IMR-90 (cell line): ENCODE measurements around the gene MAST3. TPM values are rescaled to one million over a fixed set of nuclear protein-coding genes. Genes with fewer than 3 reads are reported as not detected.

Experiments used
- ATAC-seq: fragments of 200-7000 bp; cut with Tn5 transposase; 2 replicates; pipeline ENCODE4 v1.9.1; 2020; ENCODE audit warnings: low read depth, mild to moderate bottlenecking, moderate library complexity
- BruUV-seq: library from RNA; stranded (reverse); fragments of 400-500 nt; replicated peaks from 2 replicates; lab custom pipeline; 2021; lab: Mats Ljungman, UMichigan
- CTCF ChIA-PET: fragments of 300-600 bp; formaldehyde crosslinking; extraction: SDS; loops from one replicate; lab custom pipeline; 2021; ENCODE audit warnings: antibody characterized with exemption; lab: Yijun Ruan, JAX
- POLR2A ChIA-PET: fragments of 300-600 bp; sonication (Branson Sonifier 250); formaldehyde crosslinking; loops from one replicate; lab custom pipeline; 2022; ENCODE audit warnings: antibody characterized with exemption; ENCODE audit not compliant: unreplicated experiment; lab: Charles Lee
- DNase-seq: peaks from one replicate; pipeline ENCODE4 v3.0.0; 2013
- H2AFZ ChIP-seq: replicated peaks from 2 replicates; pipeline ENCODE3; 2013; ENCODE audit warnings: low read length, mild to moderate bottlenecking; ENCODE audit not compliant: poor library complexity
- H2AK5ac ChIP-seq: 2 replicates; pipeline ENCODE4 v1.6.1; 2013; ENCODE audit warnings: low read depth, low read length, inconsistent platforms
- H2AK9ac ChIP-seq: replicated peaks from 2 replicates; pipeline ENCODE3; 2013; ENCODE audit warnings: mild to moderate bottlenecking, low read depth, low read length, moderate library complexity; ENCODE audit not compliant: poor library complexity
- H2BK120ac ChIP-seq: 2 replicates; pipeline ENCODE4 v1.6.1; 2013; ENCODE audit warnings: low read depth, low read length, inconsistent platforms
- H2BK15ac ChIP-seq: 3 replicates; pipeline ENCODE4 v1.6.1; 2013; ENCODE audit warnings: low read depth, low read length, inconsistent platforms
- H2BK20ac ChIP-seq: 2 replicates; pipeline ENCODE4 v1.6.1; 2013; ENCODE audit warnings: low read depth, mild to moderate bottlenecking, inconsistent platforms, low read length, moderate library complexity
- H2BK5ac ChIP-seq: 2 replicates; pipeline ENCODE4 v1.6.1; 2013; ENCODE audit warnings: mild to moderate bottlenecking, low read depth, low read length, inconsistent platforms; ENCODE audit not compliant: poor library complexity, severe bottlenecking
- H3K14ac ChIP-seq: replicated peaks from 2 replicates; pipeline ENCODE4 v1.6.1; 2013; ENCODE audit warnings: low read depth, low read length, inconsistent platforms
- H3K18ac ChIP-seq: 2 replicates; pipeline ENCODE4 v1.6.1; 2013; ENCODE audit warnings: low read depth, low read length, control low read depth
- H3K23ac ChIP-seq: 2 replicates; pipeline ENCODE4 v1.6.1; 2013; ENCODE audit warnings: low read depth, low read length, inconsistent platforms
- H3K27ac ChIP-seq: 2 replicates; pipeline ENCODE4 v1.5.1; 2013; ENCODE audit warnings: mild to moderate bottlenecking, control low read depth, low read length; ENCODE audit not compliant: insufficient read depth
- H3K27me3 ChIP-seq: 2 replicates; pipeline ENCODE4 v1.6.1; 2013; ENCODE audit warnings: low read length; ENCODE audit not compliant: control insufficient read depth, insufficient read depth
- H3K36me3 ChIP-seq: 2 replicates; pipeline ENCODE4 v1.6.1; 2013; ENCODE audit warnings: low read length, mixed read lengths; ENCODE audit not compliant: control insufficient read depth, insufficient read depth
- H3K4ac ChIP-seq: 2 replicates; pipeline ENCODE4 v1.6.1; 2013; ENCODE audit warnings: low read depth, low read length, inconsistent platforms
- H3K4me1 ChIP-seq: 2 replicates; pipeline ENCODE4 v1.6.1; 2013; ENCODE audit warnings: low read length, mixed read lengths; ENCODE audit not compliant: control insufficient read depth, insufficient read depth
- H3K4me2 ChIP-seq: 2 replicates; pipeline ENCODE4 v1.6.1; 2013; ENCODE audit warnings: low read depth, mild to moderate bottlenecking, control low read depth, low read length, moderate library complexity
- H3K4me3 ChIP-seq: 2 replicates; pipeline ENCODE4 v1.5.1; 2013; ENCODE audit warnings: low read depth, mild to moderate bottlenecking, control low read depth, low read length, moderate library complexity; ENCODE audit not compliant: insufficient read depth
- H3K56ac ChIP-seq: 2 replicates; pipeline ENCODE4 v1.6.1; 2013; ENCODE audit warnings: low read length, inconsistent platforms; ENCODE audit not compliant: insufficient read depth; ENCODE audit errors: extremely low read depth
- H3K79me1 ChIP-seq, 2 experiments: 2 replicates each; pipeline ENCODE4 v1.6.1; 2013; ENCODE audit warnings: low read length in 2 of 2, inconsistent platforms in 1 of 2, low read depth in 1 of 2
- H3K9ac ChIP-seq: 2 replicates; pipeline ENCODE4 v1.6.1; 2013; ENCODE audit warnings: low read depth, low read length, control low read depth
- H3K9me1 ChIP-seq: 2 replicates; pipeline ENCODE4 v1.6.1; 2013; ENCODE audit warnings: low read length, inconsistent platforms; ENCODE audit not compliant: insufficient read depth
- H3K9me3 ChIP-seq: 2 replicates; pipeline ENCODE4 v1.6.1; 2013; ENCODE audit warnings: low read length; ENCODE audit not compliant: control insufficient read depth, insufficient read depth
- H4K20me1 ChIP-seq: 2 replicates; pipeline ENCODE4 v1.6.1; 2013; ENCODE audit warnings: low read length, inconsistent platforms; ENCODE audit not compliant: insufficient read depth
- H4K5ac ChIP-seq: 2 replicates; pipeline ENCODE4 v1.6.1; 2013; ENCODE audit warnings: mild to moderate bottlenecking, low read depth, low read length, control low read depth
- H4K8ac ChIP-seq, 2 experiments: 2 replicates each; pipeline ENCODE4 v1.6.1; 2013; ENCODE audit warnings: low read depth in 2 of 2, low read length in 2 of 2, control low read depth in 1 of 2, inconsistent platforms in 1 of 2
- H4K91ac ChIP-seq: 2 replicates; pipeline ENCODE4 v1.6.1; 2013; ENCODE audit warnings: low read depth, low read length, inconsistent platforms; ENCODE audit not compliant: insufficient read depth
- CEBPB ChIP-seq: IDR thresholded peaks from 2 replicates; pipeline ENCODE4 v1.6.1; 2012; ENCODE audit warnings: low read depth, low read length, improper control_type of control experiment
- CHD1 ChIP-seq: IDR thresholded peaks from 2 replicates; pipeline ENCODE4 v1.6.1; 2012; ENCODE audit warnings: low read depth, low read length, improper control_type of control experiment
- FOS ChIP-seq: fragments of 150-350 bp; IDR thresholded peaks from 2 replicates; pipeline ENCODE4 v1.6.1; 2016; ENCODE audit warnings: low read depth, low read length
- POLR2A ChIP-seq: IDR thresholded peaks from 2 replicates; pipeline ENCODE4 v1.6.1; 2012; ENCODE audit warnings: mild to moderate bottlenecking, low read depth, low read length
- RAD21 ChIP-seq: IDR thresholded peaks from 2 replicates; pipeline ENCODE4 v1.6.1; 2012; ENCODE audit warnings: low read length, improper control_type of control experiment
- RCOR1 ChIP-seq: IDR thresholded peaks from 2 replicates; pipeline ENCODE4 v1.6.1; 2012; ENCODE audit warnings: mild to moderate bottlenecking, low read length, improper control_type of control experiment; ENCODE audit not compliant: insufficient replicate concordance
- SMC3 ChIP-seq: fragments of 150-350 bp; IDR thresholded peaks from 2 replicates; pipeline ENCODE4 v1.6.1; 2016; ENCODE audit warnings: low read depth, mild to moderate bottlenecking, antibody characterized with exemption, low read length, moderate library complexity
- WGBS, 2 experiments: methylation state at CpG; one replicate each; pipeline versions ENCODE4 v1.1.5 to v1.1.7; 2013; ENCODE audit warnings: missing lambda C conversion rate in 2 of 2; ENCODE audit not compliant: insufficient read length in 1 of 2; ENCODE audit errors: extremely low coverage in 2 of 2; 5-methylcytosine and 5-hydroxymethylcytosine counted together
- dilution Hi-C: fragments of 300-500 bp; cut with HindIII; formaldehyde crosslinking; loops from one replicate; pipeline ENCODE4 v1.14.3; 2018; ENCODE audit warnings: low sequenced_read_pairs; ENCODE audit not compliant: unreplicated experiment
- in situ Hi-C: fragments of 300-500 bp; cut with MboI; formaldehyde crosslinking; loops from 3 replicates; pipeline ENCODE4 v1.14.3; 2019; ENCODE audit warnings: low sequenced_read_pairs, inconsistent platforms, mixed read lengths
- intact Hi-C: fragments of 100-400 bp; cut with micrococcal nuclease; formaldehyde crosslinking; loops from 2 replicates; pipeline ENCODE4 v1.10.0; 2022
- polyA plus RNA-seq, 3 experiments: library from polyadenylated mRNA; depleted of rRNA; stranded (reverse); fragments of >200 nt; gene quantifications; 2 replicates each; pipeline ENCODE4 v1.2.3, GENCODE V29; 2012; ENCODE audit warnings: low replicate concordance in 1 of 3
- total RNA-seq: library from RNA; depleted of rRNA; stranded (reverse); fragments of >200 nt; gene quantifications from 2 replicates; pipeline ENCODE4 v1.2.3, GENCODE V29; 2012
- TF ChIP-seq, protein P1 (sequence below): fragments of 150-350 bp; IDR thresholded peaks from 2 replicates; pipeline ENCODE4 v1.6.1; 2017; ENCODE audit warnings: mild to moderate bottlenecking, antibody characterized with exemption, low read length, low read depth

MAST3 gene
- total and polyA plus RNA-seq, 2 of the 4 experiments (the other 2 are of a cell fraction): 1.3 to 4.3 TPM

DNA sequence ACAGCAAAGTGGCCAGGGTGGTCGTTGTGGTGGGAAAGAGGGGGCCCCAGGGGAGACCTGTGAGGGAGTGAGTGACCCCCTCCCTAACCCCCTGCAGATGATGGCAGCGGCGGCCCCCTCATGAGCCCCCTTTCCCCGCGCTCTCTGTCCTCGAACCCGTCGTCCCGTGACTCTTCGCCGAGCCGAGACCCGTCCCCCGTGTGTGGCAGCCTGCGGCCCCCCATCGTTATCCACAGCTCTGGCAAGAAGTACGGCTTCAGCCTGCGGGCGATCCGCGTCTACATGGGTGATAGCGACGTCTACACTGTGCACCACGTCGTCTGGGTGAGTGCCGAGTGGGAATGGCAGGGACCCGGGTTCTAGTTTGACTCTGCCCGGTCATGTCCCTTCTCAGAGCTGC lies 47.3 kb downstream of the MAST3 start:
- Histone ChIP-seq H4K91ac (no peak overlapping the region), H3K56ac (no peak overlapping the region), H3K4me1 (no peaks in the 10 kb centered on the region), H3K9ac (no peak overlapping the region), H2BK120ac (no peak overlapping the region), H3K4me3 (no peak overlapping the region), H2AK9ac (no peak overlapping the region), H3K27me3 (no peaks in the 10 kb centered on the region), H3K36me3 (peaks cover 46% of the 10 kb centered on the region), H4K5ac (no peak overlapping the region), H4K20me1 (no peaks in the 10 kb centered on the region), H2AFZ (no peak overlapping the region), H3K9me3 (no peaks in the 10 kb centered on the region), H2BK20ac (no peak overlapping the region), H3K27ac (no peak overlapping the region), H3K4ac (no peak overlapping the region), H2BK5ac (no peak overlapping the region), H3K4me2 (no peak overlapping the region), H3K9me1 (no peaks in the 10 kb centered on the region), H3K23ac (no peak overlapping the region), H3K18ac (no peak overlapping the region), H4K8ac (no peak overlapping the region), H2BK15ac (no peak overlapping the region), H3K79me1 (no peaks in the 10 kb centered on the region), H2AK5ac (no peak overlapping the region), H3K14ac (no peak overlapping the region)
- no TSS peak for BruUV-seq
- ChIA-PET POLR2A (no interaction called here), CTCF (no interaction called here)
- in situ Hi-C loops: no loop called here
- ATAC-seq (no peak), DNase-seq (no peak)
- 100% methylated on average over 3 of the region's 28 CpGs; no CpG with 5 or more reads in 1 of the 2 experiments for WGBS, 2 experiments
- intact Hi-C loops: no loop called here
- dilution Hi-C loops: no loop called here
- TF ChIP-seq, protein P1, sequence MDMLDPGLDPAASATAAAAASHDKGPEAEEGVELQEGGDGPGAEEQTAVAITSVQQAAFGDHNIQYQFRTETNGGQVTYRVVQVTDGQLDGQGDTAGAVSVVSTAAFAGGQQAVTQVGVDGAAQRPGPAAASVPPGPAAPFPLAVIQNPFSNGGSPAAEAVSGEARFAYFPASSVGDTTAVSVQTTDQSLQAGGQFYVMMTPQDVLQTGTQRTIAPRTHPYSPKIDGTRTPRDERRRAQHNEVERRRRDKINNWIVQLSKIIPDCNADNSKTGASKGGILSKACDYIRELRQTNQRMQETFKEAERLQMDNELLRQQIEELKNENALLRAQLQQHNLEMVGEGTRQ: no peak
- no peak for TF ChIP-seq RCOR1
- no peak for TF ChIP-seq POLR2A
- no peak for TF ChIP-seq SMC3
- no peak for TF ChIP-seq CHD1
- TF ChIP-seq CEBPB: no peak
- TF ChIP-seq FOS: no peak
- no peak for TF ChIP-seq RAD21
